ENCODE measurements around the gene IGSF9. TPM values are rescaled to one million over a fixed set of nuclear protein-coding genes. Genes with fewer than 3 reads are reported as not detected.

IGSF9 gene
- polyA plus RNA-seq, 1 donor, result 107 TPM

GRCh38 chr1:159949123-159949522, 3.7 kb upstream of the IGSF9 start:
- Histone ChIP-seq H3K36me3 (ENCODE audit: control insufficient read depth, insufficient read depth, low read length) (no peaks in the 10 kb centered on the region), H3K4me3 (ENCODE audit: low read length) (no peak overlapping the region), H3K4me1 (ENCODE audit: control insufficient read depth, insufficient read depth, low read length) (peaks cover 19% of the 10 kb centered on the region), H3K27me3 (ENCODE audit: control insufficient read depth, insufficient read depth, low read length) (no peaks in the 10 kb centered on the region), H3K9me3 (ENCODE audit: control insufficient read depth, low read depth, low read length) (no peaks in the 10 kb centered on the region), H3K27ac (ENCODE audit: low read length) (peak overlapping the region; percentile 32)
- peak in 1 of 2 donors; percentile 55 for DNase-seq
- 10% methylated on average over 2 of the region's 6 CpGs for WGBS (ENCODE audit: insufficient coverage, low lambda C conversion rate)

- H3K36me3 ChIP-seq (ENCODE audit: control insufficient read depth, insufficient read depth, low read length), result no peaks in the 10 kb centered on the region
- H3K4me3 ChIP-seq (ENCODE audit: low read length), result no peak overlapping the region
- no peaks in the 10 kb centered on the region for H3K27me3 ChIP-seq (ENCODE audit: control insufficient read depth, insufficient read depth, low read length)
- WGBS (ENCODE audit: insufficient coverage, low lambda C conversion rate), result no CpG with 5 or more reads among the region's 1 CpG
- no peak overlapping the region for H3K27ac ChIP-seq (ENCODE audit: low read length)
- peaks cover 29% of the 10 kb centered on the region for H3K4me1 ChIP-seq (ENCODE audit: control insufficient read depth, insufficient read depth, low read length)
- no peak for DNase-seq
- no peaks in the 10 kb centered on the region for H3K9me3 ChIP-seq (ENCODE audit: control insufficient read depth, low read depth, low read length)
Measured at GRCh38 chr1:159947942-159948341, 2.5 kb upstream of the IGSF9 start.

GRCh38 chr1:159946242-159947187, 1.1 kb upstream of the IGSF9 start:
- Histone ChIP-seq H3K9me3 (ENCODE audit: control insufficient read depth, low read depth, low read length) (no peaks in the 10 kb centered on the region), H3K4me3 (ENCODE audit: low read length) (peak overlapping the region; percentile 79), H3K27me3 (ENCODE audit: control insufficient read depth, insufficient read depth, low read length) (no peaks in the 10 kb centered on the region), H3K27ac (ENCODE audit: low read length) (peak overlapping the region; percentile 35), H3K4me1 (ENCODE audit: control insufficient read depth, insufficient read depth, low read length) (peaks cover 42% of the 10 kb centered on the region), H3K36me3 (ENCODE audit: control insufficient read depth, insufficient read depth, low read length) (peaks cover 4% of the 10 kb centered on the region)
- no peak for DNase-seq
- 0% methylated on average over 1 of the region's 9 CpGs for WGBS (ENCODE audit: insufficient coverage, low lambda C conversion rate)

GRCh38 chr1:159944623-159945455, 574 bp downstream of the IGSF9 start:
- H3K27ac ChIP-seq (ENCODE audit: low read length), result peak overlapping the region; percentile 96
- 20% methylated on average over 4 of the region's 11 CpGs for WGBS (ENCODE audit: insufficient coverage, low lambda C conversion rate)
- H3K4me1 ChIP-seq (ENCODE audit: control insufficient read depth, insufficient read depth, low read length), result peaks cover 58% of the 10 kb centered on the region
- H3K27me3 ChIP-seq (ENCODE audit: control insufficient read depth, insufficient read depth, low read length), result no peaks in the 10 kb centered on the region
- H3K4me3 ChIP-seq (ENCODE audit: low read length), result peak overlapping the region; percentile 79
- peak in 1 of 2 donors; percentile 48 for DNase-seq
- H3K9me3 ChIP-seq (ENCODE audit: control insufficient read depth, low read depth, low read length), result no peaks in the 10 kb centered on the region
- peaks cover 4% of the 10 kb centered on the region for H3K36me3 ChIP-seq (ENCODE audit: control insufficient read depth, insufficient read depth, low read length)

GRCh38 chr1:159943908-159944622, 1.3 kb downstream of the IGSF9 start:
- no CpG with 5 or more reads among the region's 9 CpGs for WGBS (ENCODE audit: insufficient coverage, low lambda C conversion rate)
- Histone ChIP-seq H3K9me3 (ENCODE audit: control insufficient read depth, low read depth, low read length) (no peaks in the 10 kb centered on the region), H3K4me3 (ENCODE audit: low read length) (peak overlapping the region; percentile 79), H3K4me1 (ENCODE audit: control insufficient read depth, insufficient read depth, low read length) (peaks cover 58% of the 10 kb centered on the region), H3K27ac (ENCODE audit: low read length) (peak overlapping the region; percentile 96), H3K27me3 (ENCODE audit: control insufficient read depth, insufficient read depth, low read length) (no peaks in the 10 kb centered on the region), H3K36me3 (ENCODE audit: control insufficient read depth, insufficient read depth, low read length) (peaks cover 4% of the 10 kb centered on the region)
- no peak for DNase-seq

- Histone ChIP-seq H3K36me3 (ENCODE audit: control insufficient read depth, insufficient read depth, low read length) (peaks cover 4% of the 10 kb centered on the region), H3K4me1 (ENCODE audit: control insufficient read depth, insufficient read depth, low read length) (peaks cover 62% of the 10 kb centered on the region), H3K27ac (ENCODE audit: low read length) (peak overlapping the region; percentile 96), H3K9me3 (ENCODE audit: control insufficient read depth, low read depth, low read length) (no peaks in the 10 kb centered on the region), H3K4me3 (ENCODE audit: low read length) (peak overlapping the region; percentile 79), H3K27me3 (ENCODE audit: control insufficient read depth, insufficient read depth, low read length) (no peaks in the 10 kb centered on the region)
- WGBS (ENCODE audit: insufficient coverage, low lambda C conversion rate), result no CpG with 5 or more reads among the region's 5 CpGs
- no peak for DNase-seq
Measured at GRCh38 chr1:159943278-159943640, 2.2 kb downstream of the IGSF9 start.

- no CpG with 5 or more reads among the region's 15 CpGs for WGBS (ENCODE audit: insufficient coverage, low lambda C conversion rate)
- no peaks in the 10 kb centered on the region for H3K27me3 ChIP-seq (ENCODE audit: control insufficient read depth, insufficient read depth, low read length)
- peak overlapping the region; percentile 96 for H3K27ac ChIP-seq (ENCODE audit: low read length)
- no peaks in the 10 kb centered on the region for H3K9me3 ChIP-seq (ENCODE audit: control insufficient read depth, low read depth, low read length)
- H3K36me3 ChIP-seq (ENCODE audit: control insufficient read depth, insufficient read depth, low read length), result peaks cover 4% of the 10 kb centered on the region
- H3K4me1 ChIP-seq (ENCODE audit: control insufficient read depth, insufficient read depth, low read length), result peaks cover 67% of the 10 kb centered on the region
- H3K4me3 ChIP-seq (ENCODE audit: low read length), result peak overlapping the region; percentile 79
- DNase-seq, result no peak
Measured at GRCh38 chr1:159942632-159943277, 2.7 kb downstream of the IGSF9 start.

GRCh38 chr1:159941591-159942560, 3.5 kb downstream of the IGSF9 start:
- peaks cover 4% of the 10 kb centered on the region for H3K36me3 ChIP-seq (ENCODE audit: control insufficient read depth, insufficient read depth, low read length)
- DNase-seq, result no peak
- H3K4me3 ChIP-seq (ENCODE audit: low read length), result peak overlapping the region; percentile 79
- peaks cover 75% of the 10 kb centered on the region for H3K4me1 ChIP-seq (ENCODE audit: control insufficient read depth, insufficient read depth, low read length)
- no CpG with 5 or more reads among the region's 15 CpGs for WGBS (ENCODE audit: insufficient coverage, low lambda C conversion rate)
- peak overlapping the region; percentile 96 for H3K27ac ChIP-seq (ENCODE audit: low read length)
- H3K27me3 ChIP-seq (ENCODE audit: control insufficient read depth, insufficient read depth, low read length), result no peaks in the 10 kb centered on the region
- H3K9me3 ChIP-seq (ENCODE audit: control insufficient read depth, low read depth, low read length), result no peaks in the 10 kb centered on the region

- H3K27me3 ChIP-seq (ENCODE audit: control insufficient read depth, insufficient read depth, low read length), result no peaks in the 10 kb centered on the region
- H3K4me3 ChIP-seq (ENCODE audit: low read length), result peak overlapping the region; percentile 79
- H3K9me3 ChIP-seq (ENCODE audit: control insufficient read depth, low read depth, low read length), result no peaks in the 10 kb centered on the region
- H3K36me3 ChIP-seq (ENCODE audit: control insufficient read depth, insufficient read depth, low read length), result peaks cover 4% of the 10 kb centered on the region
- peaks cover 76% of the 10 kb centered on the region for H3K4me1 ChIP-seq (ENCODE audit: control insufficient read depth, insufficient read depth, low read length)
- no CpG with 5 or more reads among the region's 5 CpGs for WGBS (ENCODE audit: insufficient coverage, low lambda C conversion rate)
- peak overlapping the region; percentile 96 for H3K27ac ChIP-seq (ENCODE audit: low read length)
- peak in 1 of 2 donors; percentile 58 for DNase-seq
Measured at GRCh38 chr1:159941141-159941540, 4.3 kb downstream of the IGSF9 start.

Measured in large intestine (tissue), 3 donors.